Stimulated activated naive CD8-positive, alpha-beta T cell treated with anti-CD3 and anti-CD28 coated beads, Interleukin-15, Interleukin-2, amounts not matched to agents 100 U/mL and 50 U/mL, for 24 hours (primary cell): Measurements from ENCODE around the gene FAM13A.
"Not testable (repeated sequence)": the region's sequence is repeated elsewhere in the genome, so short reads cannot be mapped to it uniquely, and the experiment has no call there.

ENCODE experiments used
- ATAC-seq: fragments of 150-1000 bp; cut with Tn5 transposase; one replicate; pipeline ENCODE4 v1.10.0; 2021
- DNase-seq: peaks from one replicate; pipeline ENCODE4 v3.0.0; 2021

The FAM13A gene

DNA sequence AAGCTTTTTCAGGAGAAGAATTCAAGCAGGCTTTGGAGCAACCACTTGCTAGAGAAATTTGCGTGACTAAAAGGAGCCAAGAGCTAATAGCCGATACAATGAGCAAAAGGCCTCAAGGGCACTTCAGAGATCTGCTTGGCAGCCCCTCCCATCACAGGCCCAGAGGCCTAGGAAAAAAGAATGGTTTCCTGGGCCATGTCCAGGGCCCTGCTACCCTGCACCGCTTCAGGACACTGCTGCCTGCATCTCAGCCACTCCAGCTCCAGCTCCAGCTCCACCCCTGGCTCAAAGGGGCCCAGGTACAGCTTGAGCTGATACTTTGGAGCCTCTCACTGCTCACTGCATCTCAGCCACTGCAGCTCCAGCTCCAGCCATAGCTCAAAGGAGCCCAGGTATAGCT, 98.9 kb downstream of the FAM13A start:
- no peak for DNase-seq

DNA sequence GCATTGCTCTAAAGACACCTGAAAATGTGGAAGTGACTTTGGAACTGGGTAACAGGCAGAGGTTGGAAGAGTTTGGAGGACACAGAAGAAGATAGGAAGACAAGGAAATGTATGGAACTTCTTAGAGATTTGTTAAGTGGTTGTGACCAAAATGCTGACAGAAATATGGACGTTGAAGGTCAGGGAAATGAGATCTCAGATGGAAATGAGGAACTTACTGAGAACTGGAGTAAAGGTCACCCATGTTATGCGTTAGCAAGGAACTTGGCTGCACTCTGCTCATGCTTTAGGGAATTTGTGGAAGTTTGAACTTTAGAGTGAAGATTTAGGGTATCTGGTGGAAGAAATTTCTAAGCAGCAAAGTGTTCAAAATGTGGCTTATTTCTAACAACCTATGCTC, 99.4 kb downstream of the FAM13A start:
- no peak for DNase-seq
- ATAC-seq, result no peak

More for the DNA sequence above, 98.9 kb downstream of the FAM13A start:
- no peak for ATAC-seq

DNA sequence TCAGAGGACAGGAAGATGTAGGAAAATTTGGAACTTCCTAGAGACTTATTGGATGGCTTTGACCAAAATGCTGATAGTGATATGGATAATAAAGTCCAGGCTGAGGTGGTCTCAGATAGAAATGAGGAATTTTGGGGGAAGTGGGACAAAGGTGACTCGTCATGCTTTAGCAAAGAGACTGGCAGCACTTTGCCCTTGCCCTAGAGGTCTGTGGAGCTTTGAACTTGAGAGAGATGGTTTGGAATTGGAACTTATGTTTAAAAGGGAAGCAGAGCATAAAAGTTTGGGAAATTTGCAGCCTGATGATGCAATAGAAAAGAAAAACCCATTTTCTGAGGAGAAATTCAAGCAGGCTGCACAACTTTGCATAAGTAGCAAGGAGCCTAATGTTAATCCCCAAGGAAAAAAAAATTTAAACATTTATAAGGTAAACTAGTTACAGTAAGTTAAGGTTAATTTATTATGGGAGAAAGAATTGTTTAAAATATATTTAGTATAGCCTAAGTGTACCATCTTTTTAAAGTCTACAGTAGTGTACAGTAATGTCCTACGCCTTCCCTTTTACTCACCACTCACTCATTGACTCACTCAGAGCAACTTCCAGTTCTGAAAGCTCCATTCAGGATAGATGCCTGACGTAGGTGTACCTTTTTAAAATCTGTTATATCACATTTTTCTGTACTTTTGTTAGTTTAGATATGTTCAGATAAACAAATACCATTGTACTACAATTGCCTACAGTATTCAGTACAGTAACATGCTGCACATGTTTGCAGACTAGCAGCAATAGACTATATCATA, 101.2 kb downstream of the FAM13A start:
- no peak for ATAC-seq

GRCh38 chr4:88953400-88953799, 103.6 kb downstream of the FAM13A start:
- DNase-seq, result no peak
- no peak for ATAC-seq

More for the DNA sequence above, 101.2 kb downstream of the FAM13A start:
- no peak for DNase-seq

GRCh38 chr4:88952081-88952480, 104.9 kb downstream of the FAM13A start:
- no peak for ATAC-seq

GRCh38 chr4:88949605-88950004, 107.4 kb downstream of the FAM13A start:
- no peak for ATAC-seq
- DNase-seq, result no peak

More at GRCh38 chr4:88952081-88952480, 104.9 kb downstream of the FAM13A start:
- DNase-seq, result no peak

GRCh38 chr4:88940506-88940905, 116.5 kb downstream of the FAM13A start:
- DNase-seq (no peak), ATAC-seq (no peak)

GRCh38 chr4:88939697-88940096, 117.3 kb downstream of the FAM13A start:
- DNase-seq (no peak), ATAC-seq (no peak)

DNA sequence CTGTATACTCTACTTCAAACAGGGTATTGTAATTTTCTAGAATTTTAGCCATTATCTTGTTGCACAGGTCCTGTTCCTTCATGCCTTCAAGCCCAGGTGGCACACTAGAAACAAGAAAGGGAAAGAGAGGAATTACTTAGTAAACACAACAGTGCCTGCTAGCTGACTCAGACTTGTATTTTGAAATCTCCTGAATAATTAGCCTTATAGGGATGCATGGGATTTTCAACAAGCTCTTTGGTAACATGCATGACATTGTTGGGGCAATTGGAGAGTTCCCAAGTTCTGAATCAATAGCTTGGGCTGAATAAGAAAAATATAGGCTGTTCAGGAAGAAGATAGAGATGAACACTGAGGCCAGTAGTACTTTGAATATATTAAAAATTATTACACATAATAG, 118.8 kb downstream of the FAM13A start:
- DNase-seq, result no peak

GRCh38 chr4:88937081-88937480, 119.9 kb downstream of the FAM13A start:
- ATAC-seq, result no peak

More for the DNA sequence above, 118.8 kb downstream of the FAM13A start:
- ATAC-seq, result no peak

GRCh38 chr4:88933414-88934160, 123.4 kb downstream of the FAM13A start:
- no peak for ATAC-seq
- DNase-seq, result no peak

More at GRCh38 chr4:88937081-88937480, 119.9 kb downstream of the FAM13A start:
- no peak for DNase-seq

GRCh38 chr4:88928852-88929251, 128.1 kb downstream of the FAM13A start:
- DNase-seq (no peak), ATAC-seq (no peak)

GRCh38 chr4:88927420-88927819, 129.6 kb downstream of the FAM13A start:
- ATAC-seq, result no peak
- DNase-seq, result no peak

GRCh38 chr4:88919056-88919455, 137.9 kb downstream of the FAM13A start:
- ATAC-seq (no peak), DNase-seq (no peak)

GRCh38 chr4:88913181-88913580, 143.8 kb downstream of the FAM13A start:
- ATAC-seq, DNase-seq: not testable (repeated sequence)

GRCh38 chr4:88911246-88912212, 145.5 kb downstream of the FAM13A start:
- ATAC-seq (no peak), DNase-seq (no peak)

GRCh38 chr4:88910101-88910500, 146.9 kb downstream of the FAM13A start:
- no peak for ATAC-seq
- DNase-seq, result no peak

- ATAC-seq, result no peak
Observed at GRCh38 chr4:88908521-88908920, 148.5 kb downstream of the FAM13A start.

DNA sequence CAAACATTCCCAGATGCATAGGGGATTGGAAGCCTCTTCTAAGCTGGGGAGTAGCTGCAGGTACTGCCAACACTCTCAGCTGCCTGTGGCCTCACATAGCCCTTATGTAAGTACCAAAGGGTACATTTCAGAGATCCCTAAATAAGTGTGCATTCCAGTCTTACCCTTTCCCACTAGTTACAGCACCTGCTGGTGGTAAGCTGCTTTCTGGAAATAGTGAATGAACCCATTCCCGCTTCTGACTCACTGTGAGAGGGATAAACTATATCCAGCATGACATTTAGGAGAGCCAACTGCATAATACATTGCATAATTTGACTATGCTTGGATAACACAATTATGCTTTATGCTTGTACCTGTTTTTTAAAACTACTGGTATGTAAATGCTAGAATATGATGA, 149.0 kb downstream of the FAM13A start:
- ATAC-seq, result no peak
- no peak for DNase-seq

More at GRCh38 chr4:88908521-88908920, 148.5 kb downstream of the FAM13A start:
- DNase-seq, result no peak

DNA sequence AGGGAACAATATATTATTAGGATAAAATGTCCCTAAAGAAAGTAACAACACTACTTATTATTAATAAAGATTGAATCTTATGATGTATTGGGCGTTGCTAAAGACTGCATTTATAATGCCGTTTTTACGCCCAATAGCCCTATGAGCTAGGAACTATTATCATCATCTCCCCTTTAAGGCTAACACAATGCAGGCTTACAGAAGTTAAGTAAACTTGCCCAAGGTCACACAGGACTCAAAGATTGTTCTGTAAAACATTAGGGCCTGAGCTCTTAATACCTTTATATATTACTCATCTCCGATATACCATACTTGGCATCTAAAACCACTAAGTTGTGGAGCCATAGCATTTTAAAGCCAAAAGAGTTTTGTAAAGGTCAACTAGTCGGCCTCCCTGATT, 149.5 kb downstream of the FAM13A start:
- ATAC-seq (no peak), DNase-seq (no peak)

- not testable (repeated sequence) for ATAC-seq, DNase-seq
Observed at GRCh38 chr4:88904240-88904639, 152.7 kb downstream of the FAM13A start.

GRCh38 chr4:88900432-88900831, 156.6 kb downstream of the FAM13A start:
- ATAC-seq, result no peak
- no peak for DNase-seq
